GM21515 (cell line): ENCODE results near the gene LCN6.

Source experiments
- ATAC-seq: cut with Tn5 transposase; IDR thresholded peaks from one replicate; pipeline ENCODE4 v1.9.1; 2021; ENCODE audit not compliant: unreplicated experiment

The LCN6 gene

GRCh38 chr9:136694163-136694871 is 54.0 kb downstream of the LCN6 start:
- ATAC-seq: no peak
